GM21786 (cell line): ENCODE results near the gene RTN4RL2.

Source experiments
- ATAC-seq: cut with Tn5 transposase; IDR thresholded peaks from one replicate; pipeline ENCODE4 v1.9.1; 2021; ENCODE audit not compliant: unreplicated experiment

RTN4RL2 gene

GRCh38 chr11:57479911-57480310 lies 19.6 kb downstream of the RTN4RL2 start:
- no peak for ATAC-seq

GRCh38 chr11:57480409-57481137 lies 20.2 kb downstream of the RTN4RL2 start:
- peak; percentile 26 for ATAC-seq

GRCh38 chr11:57481315-57481714 lies 21.0 kb downstream of the RTN4RL2 start:
- ATAC-seq = no peak

- no peak for ATAC-seq
Measured at GRCh38 chr11:57481915-57482781, 21.8 kb downstream of the RTN4RL2 start.

GRCh38 chr11:57482782-57483561 lies 22.6 kb downstream of the RTN4RL2 start:
- no peak for ATAC-seq

- ATAC-seq = no peak
Measured at GRCh38 chr11:57483562-57483918, 23.2 kb downstream of the RTN4RL2 start.

GRCh38 chr11:57484141-57484710 lies 23.9 kb downstream of the RTN4RL2 start:
- peak; percentile 71 for ATAC-seq

GRCh38 chr11:57485217-57485990 lies 25.1 kb downstream of the RTN4RL2 start:
- ATAC-seq = no peak

- no peak for ATAC-seq
Measured at GRCh38 chr11:57487021-57487778, 26.9 kb downstream of the RTN4RL2 start.

- no peak for ATAC-seq
Measured at GRCh38 chr11:57487920-57488659, 27.8 kb downstream of the RTN4RL2 start.

GRCh38 chr11:57490456-57491248 lies 30.3 kb downstream of the RTN4RL2 start:
- no peak for ATAC-seq

GRCh38 chr11:57491371-57492061 lies 31.2 kb downstream of the RTN4RL2 start:
- no peak for ATAC-seq

- peak; percentile 62 for ATAC-seq
Measured at GRCh38 chr11:57493507-57494503, 33.5 kb downstream of the RTN4RL2 start.

- ATAC-seq = no peak
Measured at GRCh38 chr11:57496109-57496820, 35.9 kb downstream of the RTN4RL2 start.

- ATAC-seq = no peak
Measured at GRCh38 chr11:57497303-57498247, 37.2 kb downstream of the RTN4RL2 start.
